KMS-11 (cell line): ENCODE data around the gene IFIT3.
"Not testable (repeated sequence)": the region's sequence is repeated elsewhere in the genome, so short reads cannot be mapped to it uniquely, and the experiment has no call there.

ENCODE experiments used
- H2AFZ ChIP-seq: fragments of 200-600 bp; sonication (generic); 2 replicates; pipeline ENCODE4 v1.6.1; 2016; ENCODE audit warnings: antibody characterized with exemption, mixed run types, low read depth
- H3K27ac ChIP-seq: fragments of 200-600 bp; sonication (generic); 2 replicates; pipeline ENCODE4 v1.6.1; 2016; ENCODE audit warnings: mild to moderate bottlenecking, mixed run types
- H3K27me3 ChIP-seq: fragments of 200-600 bp; sonication (generic); 2 replicates; pipeline ENCODE4 v1.6.1; 2017; ENCODE audit warnings: mild to moderate bottlenecking, low read depth, mixed run types, moderate library complexity; ENCODE audit not compliant: insufficient read depth
- H3K36me3 ChIP-seq: fragments of 200-600 bp; sonication (generic); 2 replicates; pipeline ENCODE4 v1.6.1; 2017; ENCODE audit warnings: mild to moderate bottlenecking, mixed run types; ENCODE audit not compliant: insufficient read depth
- H3K4me1 ChIP-seq: fragments of 200-600 bp; sonication (generic); 2 replicates; pipeline ENCODE4 v1.6.1; 2016; ENCODE audit warnings: mild to moderate bottlenecking, low read depth, mixed run types; ENCODE audit not compliant: poor library complexity, severe bottlenecking
- H3K4me2 ChIP-seq: fragments of 200-600 bp; sonication (generic); 2 replicates; pipeline ENCODE4 v1.7.0; 2016; ENCODE audit warnings: mild to moderate bottlenecking, mixed run types
- H3K4me3 ChIP-seq: fragments of 200-600 bp; sonication (generic); IDR thresholded peaks from 2 replicates; pipeline ENCODE4 v1.6.1; 2017; ENCODE audit warnings: low read depth, low read length, mixed read lengths; ENCODE audit not compliant: insufficient read depth
- H3K79me2 ChIP-seq: fragments of 200-600 bp; sonication (generic); 2 replicates; pipeline ENCODE4 v1.6.1; 2016; ENCODE audit warnings: low read depth, mixed run types; ENCODE audit not compliant: insufficient read depth
- H3K9ac ChIP-seq: fragments of 200-600 bp; sonication (generic); 2 replicates; pipeline ENCODE4 v1.6.1; 2016; ENCODE audit warnings: mild to moderate bottlenecking, mixed run types
- H4K20me1 ChIP-seq: fragments of 200-600 bp; sonication (generic); 2 replicates; pipeline ENCODE4 v1.6.1; 2016; ENCODE audit warnings: mild to moderate bottlenecking, mixed run types; ENCODE audit not compliant: insufficient read depth
- CTCF ChIP-seq: fragments of 200-600 bp; sonication (generic); conservative IDR thresholded peaks from 2 replicates; pipeline ENCODE4 v1.6.1; 2017; ENCODE audit warnings: low read depth, mild to moderate bottlenecking, antibody characterized with exemption, low read length, moderate library complexity, mixed read lengths

Gene IFIT3

GRCh38 chr10:89314676-89315075 lies 13.1 kb upstream of the IFIT3 start:
- Histone ChIP-seq H3K4me2 (no peak overlapping the region), H3K4me3 (no peak overlapping the region), H3K27me3 (no peaks in the 10 kb centered on the region), H3K36me3 (no peaks in the 10 kb centered on the region), H3K9ac (no peak overlapping the region), H3K27ac (no peak overlapping the region), H3K4me1 (no peaks in the 10 kb centered on the region), H2AFZ (no peak overlapping the region), H3K79me2 (no peaks in the 10 kb centered on the region), H4K20me1 (no peaks in the 10 kb centered on the region)
- no peak for TF ChIP-seq CTCF

- H3K4me2 ChIP-seq, H3K27me3 ChIP-seq, H3K79me2 ChIP-seq, H3K36me3 ChIP-seq, H4K20me1 ChIP-seq, H3K27ac ChIP-seq, H2AFZ ChIP-seq, H3K4me3 ChIP-seq, H3K9ac ChIP-seq, H3K4me1 ChIP-seq: not testable (repeated sequence)
Measured at GRCh38 chr10:89318047-89318446, 9.8 kb upstream of the IFIT3 start.

GRCh38 chr10:89325081-89325480 lies 2.7 kb upstream of the IFIT3 start:
- H3K4me1 ChIP-seq, result peaks cover 16% of the 10 kb centered on the region
- not testable (repeated sequence) for H2AFZ ChIP-seq, H3K27me3 ChIP-seq, H4K20me1 ChIP-seq, H3K36me3 ChIP-seq, H3K79me2 ChIP-seq, H3K9ac ChIP-seq, H3K4me2 ChIP-seq, H3K4me3 ChIP-seq, H3K27ac ChIP-seq

GRCh38 chr10:89325856-89326255 lies 1.9 kb upstream of the IFIT3 start:
- H2AFZ ChIP-seq, H3K36me3 ChIP-seq, H3K9ac ChIP-seq, H3K27ac ChIP-seq, H3K4me2 ChIP-seq, H3K27me3 ChIP-seq, H3K4me3 ChIP-seq, H3K79me2 ChIP-seq, H4K20me1 ChIP-seq: not testable (repeated sequence)
- peaks cover 24% of the 10 kb centered on the region for H3K4me1 ChIP-seq

GRCh38 chr10:89329151-89329550 lies 1.4 kb downstream of the IFIT3 start:
- H3K4me2 ChIP-seq, result no peak overlapping the region
- H3K36me3 ChIP-seq, result no peaks in the 10 kb centered on the region
- no peak overlapping the region for H3K27ac ChIP-seq

GRCh38 chr10:89330014-89330413 lies 2.2 kb downstream of the IFIT3 start:
- H3K27me3 ChIP-seq, H4K20me1 ChIP-seq, H3K9ac ChIP-seq, H3K27ac ChIP-seq, H3K4me3 ChIP-seq, H3K79me2 ChIP-seq, H2AFZ ChIP-seq, H3K36me3 ChIP-seq: not testable (repeated sequence)
- H3K4me1 ChIP-seq, result peaks cover 63% of the 10 kb centered on the region
- H3K4me2 ChIP-seq, result peak overlapping the region; percentile 3

More at GRCh38 chr10:89329151-89329550, 1.4 kb downstream of the IFIT3 start:
- no peaks in the 10 kb centered on the region for H3K27me3 ChIP-seq
- H3K9ac ChIP-seq, result no peak overlapping the region
- TF ChIP-seq CTCF, result no peak
- H2AFZ ChIP-seq, result no peak overlapping the region
- H4K20me1 ChIP-seq, result no peaks in the 10 kb centered on the region
- no peak overlapping the region for H3K4me3 ChIP-seq
- no peaks in the 10 kb centered on the region for H3K79me2 ChIP-seq
- peaks cover 55% of the 10 kb centered on the region for H3K4me1 ChIP-seq
